ENCODE measurements around the gene DTNA.

GRCh38 chr18:34921811-34922385 is 211.8 kb downstream of the DTNA start:
- TF ChIP-seq CTCF (IDR thresholded peaks at IDR 0.05) (no peak), POLR2A (IDR thresholded peaks at IDR 0.05) (no peak)
